Naive B cell (primary cell): Measurements from ENCODE around the gene ABCC8. TPM values are rescaled to one million over a fixed set of nuclear protein-coding genes. Genes with fewer than 3 reads are reported as not detected.

ENCODE experiments used
- ATAC-seq, 2 donors: fragments of 150-1000 bp; cut with Tn5 transposase; 2 replicates each; pipeline ENCODE4 v1.10.0; 2021; ENCODE audit warnings: low read depth in 2 of 2, mild to moderate bottlenecking in 2 of 2, moderate library complexity in 2 of 2
- DNase-seq: peaks from one replicate; pipeline ENCODE4 v3.0.0; 2022
- H3K27ac Mint-ChIP-seq, 6 donors: one replicate each; pipeline ENCODE4 v1.8.0; 2020 to 2022; ENCODE audit warnings: mild to moderate bottlenecking in 6 of 6, mixed read lengths in 6 of 6, moderate library complexity in 5 of 6, inconsistent platforms in 2 of 6
- H3K27me3 Mint-ChIP-seq, 3 donors: one replicate each; pipeline ENCODE4 v1.8.0; 2021 to 2022; ENCODE audit warnings: mixed read lengths in 3 of 3, mild to moderate bottlenecking in 1 of 3
- H3K36me3 Mint-ChIP-seq, 2 donors: one replicate each; pipeline ENCODE4 v1.8.0; 2020 to 2022; ENCODE audit warnings: mixed read lengths in 2 of 2, inconsistent platforms in 1 of 2, mild to moderate bottlenecking in 1 of 2
- H3K4me1 Mint-ChIP-seq, 3 donors: one replicate each; pipeline ENCODE4 v1.8.0; 2020 to 2022; ENCODE audit warnings: mixed read lengths in 3 of 3, inconsistent platforms in 1 of 3, mild to moderate bottlenecking in 1 of 3, moderate library complexity in 1 of 3
- H3K4me3 Mint-ChIP-seq, 8 donors: one replicate each; pipeline ENCODE4 v1.8.0; 2020 to 2022; ENCODE audit warnings: mild to moderate bottlenecking in 8 of 8, mixed read lengths in 8 of 8, moderate library complexity in 8 of 8, inconsistent platforms in 2 of 8
- H3K9me3 Mint-ChIP-seq, 7 donors: one replicate each; pipeline ENCODE4 v1.8.0; 2020 to 2022; ENCODE audit warnings: mixed read lengths in 7 of 7, mild to moderate bottlenecking in 5 of 7, inconsistent platforms in 2 of 7, moderate library complexity in 1 of 7
- polyA plus RNA-seq, 6 donors: library from polyadenylated mRNA; unstranded; fragments of 300-500 nt; fragmentation: Illumina TruSeq; gene quantifications; one replicate each; pipeline ENCODE4 v1.2.3, GENCODE V29; 2021; ENCODE audit warnings: low read depth in 6 of 6

The ABCC8 gene
- polyA plus RNA-seq, 6 donors from 2014 or later: not detected

DNA sequence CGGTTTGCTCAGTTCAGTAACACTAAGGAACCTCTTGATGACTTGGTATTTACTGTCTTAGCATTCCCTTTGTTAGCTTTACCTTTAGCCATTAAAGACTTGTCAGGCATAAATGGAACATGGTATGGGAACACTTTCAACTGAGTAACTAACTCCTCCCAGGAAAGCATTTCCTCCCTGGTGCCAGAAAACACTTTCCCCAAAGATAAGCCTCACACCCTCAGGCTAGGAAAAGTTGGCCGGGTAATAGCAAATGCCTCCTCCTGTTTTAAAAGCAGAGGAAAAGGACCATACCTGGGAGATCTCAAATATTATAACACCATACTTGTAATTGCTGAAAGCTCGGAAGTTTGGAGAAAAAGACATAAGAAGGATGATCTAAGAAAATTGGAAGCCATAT lies 100.2 kb downstream of the ABCC8 start:
- no peak for ATAC-seq
- peaks cover 5 to 31% (median 22%) of the 10 kb centered on the region in 7 donors for H3K9me3 Mint-ChIP-seq
- no peak for DNase-seq
- no peak overlapping the region for H3K27ac Mint-ChIP-seq
- no peaks in the 10 kb centered on the region for H3K27me3 Mint-ChIP-seq
- peaks cover 8 to 17% of the 10 kb centered on the region in 2 donors for H3K36me3 Mint-ChIP-seq
- no peaks in the 10 kb centered on the region for H3K4me1 Mint-ChIP-seq
- H3K4me3 Mint-ChIP-seq: no peak overlapping the region

DNA sequence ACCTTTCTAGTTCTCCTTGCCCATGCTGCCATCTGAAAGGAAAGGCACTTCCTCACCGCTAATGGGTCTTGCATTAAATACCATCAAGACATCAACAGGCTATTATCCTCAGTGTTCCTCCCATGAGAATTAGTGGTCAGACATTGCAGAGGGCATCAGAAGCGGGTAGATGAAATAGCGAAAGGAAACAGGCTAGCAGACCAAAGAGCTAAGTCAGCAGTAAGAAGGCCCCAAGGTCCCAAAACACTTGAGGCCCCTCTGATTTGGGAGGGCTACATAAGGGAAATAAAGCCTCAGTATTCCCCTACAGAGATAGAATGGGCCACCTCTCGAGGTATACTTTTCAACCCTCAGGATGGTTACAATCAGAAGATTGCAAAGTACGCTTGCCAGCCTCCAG lies 101.1 kb downstream of the ABCC8 start:
- H3K4me3 Mint-ChIP-seq: no peak overlapping the region
- H3K4me1 Mint-ChIP-seq: no peaks in the 10 kb centered on the region
- no peak overlapping the region for H3K27ac Mint-ChIP-seq
- H3K9me3 Mint-ChIP-seq: peaks cover 13 to 41% (median 32%) of the 10 kb centered on the region in 7 donors
- peaks cover 17 to 26% of the 10 kb centered on the region in 2 donors for H3K36me3 Mint-ChIP-seq
- no peaks in the 10 kb centered on the region for H3K27me3 Mint-ChIP-seq
- ATAC-seq (no peak), DNase-seq (no peak)

DNA sequence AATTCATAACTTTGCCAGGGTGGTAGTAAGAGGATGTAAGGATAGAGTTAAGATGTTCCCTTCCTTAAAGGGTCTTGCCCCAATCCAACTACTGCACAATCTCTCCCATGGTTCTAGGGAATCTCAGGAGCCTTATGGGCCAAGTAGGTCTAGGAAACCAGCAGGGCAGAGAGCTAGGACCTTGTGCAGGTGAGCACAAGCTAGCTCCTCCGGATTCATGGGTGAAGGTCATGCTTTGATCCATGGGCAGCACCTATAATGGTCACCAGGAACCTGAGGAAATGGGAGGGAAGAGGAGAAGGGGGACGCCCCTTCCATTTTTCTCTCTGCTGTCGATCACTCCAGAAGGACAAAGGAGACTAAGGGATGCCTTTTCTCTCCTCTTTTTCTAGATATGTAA lies 105.0 kb downstream of the ABCC8 start:
- H3K36me3 Mint-ChIP-seq: peaks cover 34 to 54% of the 10 kb centered on the region in 2 donors
- H3K9me3 Mint-ChIP-seq: peaks cover 20 to 65% (median 52%) of the 10 kb centered on the region in 7 donors
- DNase-seq (no peak), ATAC-seq (no peak)
- H3K4me3 Mint-ChIP-seq: peak overlapping the region in 1 of 8 donors; percentile 12
- no peaks in the 10 kb centered on the region for H3K27me3 Mint-ChIP-seq
- H3K27ac Mint-ChIP-seq: no peak overlapping the region
- H3K4me1 Mint-ChIP-seq: no peaks in the 10 kb centered on the region

DNA sequence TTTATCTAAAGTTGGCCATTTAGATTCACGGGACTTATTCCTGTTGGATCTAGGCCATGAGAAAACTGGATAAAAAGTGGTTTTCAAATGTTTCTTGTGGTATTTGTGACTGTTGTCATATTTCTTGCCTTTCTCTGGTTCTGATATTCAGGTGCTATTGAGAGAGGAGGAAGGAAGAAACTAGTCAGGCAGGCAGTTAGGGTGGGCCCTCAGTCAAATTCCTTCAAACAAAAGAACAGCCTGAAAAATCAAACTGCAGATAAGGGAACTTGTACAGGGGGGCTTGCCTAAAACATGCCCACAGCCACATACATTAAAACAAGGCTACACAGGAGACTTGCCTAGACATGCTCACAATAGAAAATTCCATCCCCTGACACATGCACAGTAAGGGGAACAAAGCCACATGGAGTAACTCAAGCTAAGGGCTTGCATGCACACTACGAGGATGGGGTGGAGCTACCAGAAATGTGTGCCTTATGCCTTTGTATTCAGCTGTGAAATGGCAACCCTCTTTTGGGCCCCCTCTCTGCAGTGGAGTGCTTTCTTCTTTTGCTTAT lies 106.9 kb downstream of the ABCC8 start:
- Mint-ChIP-seq H3K9me3 (peaks cover 20 to 65% (median 52%) of the 10 kb centered on the region in 7 donors), H3K36me3 (peaks cover 34 to 54% of the 10 kb centered on the region in 2 donors), H3K4me3 (no peak overlapping the region), H3K4me1 (no peaks in the 10 kb centered on the region), H3K27ac (no peak overlapping the region), H3K27me3 (no peaks in the 10 kb centered on the region)
- DNase-seq (no peak), ATAC-seq (no peak)

DNA sequence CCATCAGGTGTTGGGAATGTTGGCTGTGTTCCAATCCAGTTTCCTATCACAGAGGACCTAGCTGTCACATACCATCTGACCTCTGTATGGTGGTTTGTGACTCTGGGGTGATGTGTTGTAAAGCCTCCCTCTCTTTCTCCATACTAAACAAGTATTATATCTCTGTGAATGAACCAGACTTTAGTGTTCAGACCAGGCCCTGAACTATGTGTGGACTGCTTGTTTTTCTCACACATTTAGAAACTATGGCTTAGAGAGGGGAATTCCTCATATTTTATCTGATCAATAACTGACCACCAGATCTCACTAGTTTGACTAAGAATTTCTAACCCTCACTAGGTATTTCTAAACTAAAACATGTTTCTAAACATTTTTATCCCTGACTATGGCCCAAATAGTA lies 107.6 kb downstream of the ABCC8 start:
- H3K27me3 Mint-ChIP-seq: no peaks in the 10 kb centered on the region
- DNase-seq (no peak), ATAC-seq (no peak)
- H3K36me3 Mint-ChIP-seq: peaks cover 34 to 54% of the 10 kb centered on the region in 2 donors
- no peak overlapping the region for H3K4me3 Mint-ChIP-seq
- no peak overlapping the region for H3K27ac Mint-ChIP-seq
- no peaks in the 10 kb centered on the region for H3K4me1 Mint-ChIP-seq
- H3K9me3 Mint-ChIP-seq: peaks cover 20 to 60% (median 49%) of the 10 kb centered on the region in 7 donors

DNA sequence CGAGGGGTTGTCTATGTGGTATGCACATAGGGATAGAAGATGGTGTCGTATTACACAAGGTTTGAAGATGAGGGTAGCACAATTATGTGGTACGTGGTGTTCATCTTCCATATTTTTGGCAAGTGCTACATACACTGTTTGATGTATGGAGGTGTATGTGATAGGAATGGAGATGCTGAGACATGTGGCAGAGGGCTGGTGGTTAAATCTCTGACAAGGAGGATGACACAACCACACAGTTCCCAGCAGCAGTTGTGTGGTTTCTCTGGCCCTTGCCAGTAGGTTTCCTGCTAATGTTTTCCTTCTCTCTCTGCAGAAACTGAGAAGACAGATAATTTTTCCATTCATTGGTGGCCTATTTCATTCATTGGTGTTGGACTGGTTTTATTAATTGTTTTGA lies 108.1 kb downstream of the ABCC8 start:
- ATAC-seq (no peak), DNase-seq (no peak)
- peaks cover 0 to 2% (median 0%) of the 10 kb centered on the region in 3 donors for H3K4me1 Mint-ChIP-seq
- H3K4me3 Mint-ChIP-seq: peak overlapping the region in 1 of 8 donors; percentile 23
- H3K27me3 Mint-ChIP-seq: no peaks in the 10 kb centered on the region
- H3K9me3 Mint-ChIP-seq: peaks cover 20 to 54% (median 44%) of the 10 kb centered on the region in 7 donors
- H3K27ac Mint-ChIP-seq: no peak overlapping the region
- peaks cover 38 to 54% of the 10 kb centered on the region in 2 donors for H3K36me3 Mint-ChIP-seq

DNA sequence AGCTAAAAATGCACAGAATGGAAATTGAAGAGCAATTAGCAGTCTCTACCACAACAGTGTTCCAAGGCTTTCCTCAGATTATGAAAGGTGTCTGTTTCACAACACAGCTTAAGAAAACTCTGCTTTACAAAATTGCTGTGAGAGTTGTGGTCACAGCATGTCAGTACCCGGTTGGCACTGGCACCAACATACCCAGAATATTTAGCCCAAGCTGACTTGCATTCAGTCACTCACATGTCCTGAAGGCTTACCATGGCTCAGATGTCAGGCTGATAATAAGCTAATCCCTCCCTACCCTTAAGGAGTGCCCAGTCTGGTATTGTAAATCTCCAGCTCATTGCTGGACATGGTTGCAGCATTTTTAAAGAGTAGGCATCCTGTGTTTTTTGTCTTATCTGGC lies 110.2 kb downstream of the ABCC8 start:
- peaks cover 29 to 37% of the 10 kb centered on the region in 2 donors for H3K36me3 Mint-ChIP-seq
- no peak overlapping the region for H3K4me3 Mint-ChIP-seq
- H3K27ac Mint-ChIP-seq: no peak overlapping the region
- peaks cover 14 to 34% (median 27%) of the 10 kb centered on the region in 7 donors for H3K9me3 Mint-ChIP-seq
- peaks cover 0 to 5% (median 0%) of the 10 kb centered on the region in 3 donors for H3K4me1 Mint-ChIP-seq
- ATAC-seq (no peak), DNase-seq (no peak)
- H3K27me3 Mint-ChIP-seq: no peaks in the 10 kb centered on the region

DNA sequence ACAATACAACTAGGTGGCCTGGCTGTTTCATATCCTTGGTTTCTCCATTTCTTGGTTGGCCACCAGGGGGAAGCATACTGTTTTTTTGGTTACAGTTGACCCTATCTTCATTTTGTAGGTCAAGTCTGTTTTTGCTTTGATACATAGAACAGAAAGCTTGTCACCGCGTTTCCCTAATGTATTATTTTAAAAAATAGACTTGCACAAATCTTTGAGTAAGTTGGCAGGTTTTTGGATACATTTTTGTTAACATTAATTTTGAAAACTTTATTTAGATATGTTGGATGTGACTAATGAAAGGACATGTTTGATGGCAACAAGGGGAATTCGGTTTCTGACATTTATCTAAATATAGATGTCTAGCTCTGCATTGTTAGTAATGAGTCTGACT lies 122.0 kb downstream of the ABCC8 start:
- peaks cover 10 to 35% (median 34%) of the 10 kb centered on the region in 3 donors for H3K4me1 Mint-ChIP-seq
- peak; percentile 33 to 41 for ATAC-seq
- peak overlapping the region in 4 of 6 donors; percentile 58 to 87 (median 76) for H3K27ac Mint-ChIP-seq
- peak overlapping the region; percentile 80 to 96 (median 90) for H3K4me3 Mint-ChIP-seq
- peak; percentile 68 for DNase-seq
- H3K27me3 Mint-ChIP-seq: peaks cover 6 to 13% (median 11%) of the 10 kb centered on the region in 3 donors
- no peaks in the 10 kb centered on the region for H3K36me3 Mint-ChIP-seq
- peaks cover 0 to 7% (median 2%) of the 10 kb centered on the region in 7 donors for H3K9me3 Mint-ChIP-seq

DNA sequence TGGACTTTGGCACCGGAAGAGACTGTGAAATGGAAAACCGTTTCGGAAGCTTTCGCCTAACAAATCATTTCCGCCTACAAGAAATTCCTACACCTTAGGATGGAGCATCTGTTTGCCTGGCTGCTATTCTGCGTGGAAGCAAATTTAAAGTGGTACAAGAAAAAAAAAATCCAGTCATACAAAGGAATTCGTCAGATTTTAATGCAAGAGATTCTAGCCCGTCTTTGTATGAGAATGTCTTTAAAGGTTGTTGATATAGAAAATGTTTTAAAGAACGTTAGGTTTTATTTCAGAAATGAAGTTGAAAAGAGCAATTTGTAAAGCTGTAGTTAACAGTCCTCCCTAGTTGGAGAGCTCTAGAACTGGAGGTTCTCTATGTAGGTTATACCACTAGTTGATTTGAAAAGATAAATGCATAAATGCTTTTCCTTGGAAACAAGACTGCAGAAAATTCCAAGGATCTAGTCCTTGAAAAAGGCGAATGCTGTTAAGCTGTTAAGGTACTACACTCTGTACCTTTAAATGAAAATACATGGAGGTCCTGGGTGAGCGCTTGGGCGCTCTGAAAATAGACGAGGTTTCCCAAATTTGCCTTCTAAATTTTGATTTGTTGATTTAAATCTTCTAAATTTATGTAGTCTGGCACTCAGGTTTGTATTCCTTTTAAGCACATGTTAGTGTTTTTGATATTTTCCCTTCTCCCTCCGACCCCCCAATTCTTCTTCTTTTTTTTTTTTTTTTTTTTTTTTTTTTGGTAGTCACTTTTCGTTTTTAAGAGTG lies 122.6 kb downstream of the ABCC8 start:
- no peak for ATAC-seq
- peaks cover 6 to 13% (median 11%) of the 10 kb centered on the region in 3 donors for H3K27me3 Mint-ChIP-seq
- peak; percentile 3 for DNase-seq
- H3K27ac Mint-ChIP-seq: peak overlapping the region in 5 of 6 donors; percentile 58 to 93 (median 83)
- peak overlapping the region; percentile 81 to 96 (median 92) for H3K4me3 Mint-ChIP-seq
- H3K36me3 Mint-ChIP-seq: no peaks in the 10 kb centered on the region
- peaks cover 10 to 35% (median 34%) of the 10 kb centered on the region in 3 donors for H3K4me1 Mint-ChIP-seq
- H3K9me3 Mint-ChIP-seq: peaks cover 0 to 5% (median 0%) of the 10 kb centered on the region in 7 donors

DNA sequence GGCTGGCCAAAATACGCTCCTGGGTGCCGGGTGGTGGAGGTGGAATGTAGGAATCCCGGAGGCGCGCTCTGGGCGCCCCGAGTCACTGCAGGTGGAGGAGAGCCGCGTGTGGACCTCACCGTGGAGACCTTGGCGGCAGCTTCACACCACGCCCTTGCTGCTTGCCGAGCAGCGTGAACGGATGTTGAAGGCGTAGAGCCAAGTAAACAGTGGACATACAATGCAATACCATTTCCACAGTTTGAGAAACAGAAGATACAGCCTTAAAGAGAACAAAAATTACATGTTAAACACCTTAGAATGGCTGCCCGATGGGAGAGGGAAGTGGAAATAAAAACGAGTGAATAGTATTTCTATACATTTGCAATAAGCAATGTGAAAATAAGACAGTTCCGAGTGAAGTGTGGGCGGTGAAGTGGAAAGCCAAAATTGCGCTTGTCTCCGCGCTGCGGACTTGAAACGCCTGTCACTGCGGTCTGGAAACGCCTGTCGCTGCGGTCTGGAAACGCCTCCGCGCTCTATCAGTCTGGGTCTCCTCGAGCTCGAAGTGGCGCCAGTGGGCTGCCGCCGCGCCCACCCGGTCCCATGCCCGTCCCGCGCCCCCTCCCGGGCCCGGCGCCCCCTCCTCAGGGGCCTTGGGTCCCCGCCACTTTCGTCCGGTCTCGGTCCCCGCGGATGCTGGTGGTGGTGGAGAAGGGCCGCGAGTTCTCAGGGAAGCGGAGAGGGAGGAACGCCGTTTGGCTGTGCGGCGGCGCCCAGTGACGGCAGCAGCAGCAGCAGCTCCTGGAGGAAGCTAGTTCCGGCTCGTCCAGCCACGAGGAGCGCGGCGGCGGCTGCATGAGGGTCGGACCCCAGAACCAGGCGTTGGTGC lies 123.5 kb downstream of the ABCC8 start:
- Mint-ChIP-seq H3K9me3 (peaks cover 0 to 5% (median 0%) of the 10 kb centered on the region in 7 donors), H3K36me3 (no peaks in the 10 kb centered on the region), H3K4me1 (peaks cover 10 to 35% (median 34%) of the 10 kb centered on the region in 3 donors), H3K27me3 (peaks cover 6 to 13% (median 11%) of the 10 kb centered on the region in 3 donors), H3K27ac (peak overlapping the region; percentile 53 to 93 (median 62)), H3K4me3 (peak overlapping the region; percentile 81 to 96 (median 92))
- DNase-seq (peak; percentile 64), ATAC-seq (peak; percentile 24 to 35)

DNA sequence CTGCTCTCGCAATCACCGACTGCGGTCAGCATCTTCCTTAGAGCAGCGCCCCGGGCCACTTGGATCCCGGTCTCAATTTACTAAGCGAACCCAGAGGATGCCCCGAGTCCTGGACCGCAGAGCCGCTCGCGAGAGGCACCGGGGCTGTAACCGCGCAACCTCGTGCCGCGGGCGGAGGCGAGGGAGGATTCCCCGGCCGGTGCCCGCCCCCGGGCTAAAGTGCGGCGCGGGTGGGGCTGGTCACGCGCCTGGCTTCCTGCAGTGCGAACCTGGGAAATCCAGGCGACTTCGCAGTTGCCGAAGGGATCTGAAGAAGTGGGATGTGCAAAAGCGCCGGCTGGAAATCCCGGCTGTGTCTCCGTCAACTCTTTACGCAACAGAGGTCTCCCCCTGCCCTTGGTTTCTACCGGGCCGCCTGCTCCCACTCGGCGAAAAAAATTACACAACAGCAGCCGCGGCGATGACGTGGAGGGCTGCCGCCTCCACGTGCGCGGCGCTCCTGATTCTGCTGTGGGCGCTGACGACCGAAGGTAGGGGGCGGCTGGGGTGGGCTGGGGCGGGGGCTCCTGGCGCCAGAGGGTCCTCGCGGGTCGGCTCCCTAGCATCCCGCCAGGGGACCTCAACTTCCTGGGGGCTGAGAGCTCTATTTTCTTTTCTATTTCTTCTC lies 125.0 kb downstream of the ABCC8 start, which contains the start of gene NCR3LG1:
Gene NCR3LG1, plus strand, starts transcription at position 291 of the 667 bp plus-strand sequence. Its CDS starts 170 bp downstream, at position 461.
- Mint-ChIP-seq H3K36me3 (no peaks in the 10 kb centered on the region), H3K4me3 (peak within 1 kb of the TSS; percentile 81 to 96 (median 92)), H3K27me3 (peaks cover 6 to 13% (median 11%) of the 10 kb centered on the region in 3 donors), H3K4me1 (peaks cover 10 to 35% (median 34%) of the 10 kb centered on the region in 3 donors), H3K27ac (peak within 1 kb of the TSS; percentile 66 to 93 (median 84)), H3K9me3 (peaks cover 0 to 5% (median 0%) of the 10 kb centered on the region in 7 donors)
- peak; percentile 64 for DNase-seq
- ATAC-seq: peak; percentile 65 to 66

DNA sequence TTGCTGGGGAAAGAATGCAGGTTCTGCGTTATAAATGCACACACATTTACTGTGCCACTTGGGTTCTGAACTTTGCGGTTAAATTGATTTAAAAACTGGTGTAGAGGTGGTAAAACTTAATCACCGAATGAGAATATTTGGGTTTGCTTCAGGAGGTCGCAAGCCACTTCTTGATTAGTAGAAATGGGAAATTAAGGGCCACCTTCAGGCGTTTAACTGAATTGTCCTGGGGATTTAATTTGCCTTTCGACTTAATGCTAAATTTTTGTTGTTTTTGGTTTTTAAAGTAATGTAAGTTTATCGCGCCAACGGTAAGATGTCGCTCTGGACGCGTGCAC lies 125.5 kb downstream of the ABCC8 start:
- H3K9me3 Mint-ChIP-seq: peaks cover 0 to 5% (median 0%) of the 10 kb centered on the region in 7 donors

More for the DNA sequence above, 125.5 kb downstream of the ABCC8 start:
- no peaks in the 10 kb centered on the region for H3K36me3 Mint-ChIP-seq
- peaks cover 6 to 13% (median 11%) of the 10 kb centered on the region in 3 donors for H3K27me3 Mint-ChIP-seq
- peak overlapping the region in 4 of 6 donors; percentile 29 to 83 (median 55) for H3K27ac Mint-ChIP-seq
- peaks cover 10 to 35% (median 34%) of the 10 kb centered on the region in 3 donors for H3K4me1 Mint-ChIP-seq
- DNase-seq: no peak
- peak overlapping the region; percentile 70 to 96 (median 92) for H3K4me3 Mint-ChIP-seq
- no peak for ATAC-seq
